ENCODE data around the gene SWAP70.

DNA sequence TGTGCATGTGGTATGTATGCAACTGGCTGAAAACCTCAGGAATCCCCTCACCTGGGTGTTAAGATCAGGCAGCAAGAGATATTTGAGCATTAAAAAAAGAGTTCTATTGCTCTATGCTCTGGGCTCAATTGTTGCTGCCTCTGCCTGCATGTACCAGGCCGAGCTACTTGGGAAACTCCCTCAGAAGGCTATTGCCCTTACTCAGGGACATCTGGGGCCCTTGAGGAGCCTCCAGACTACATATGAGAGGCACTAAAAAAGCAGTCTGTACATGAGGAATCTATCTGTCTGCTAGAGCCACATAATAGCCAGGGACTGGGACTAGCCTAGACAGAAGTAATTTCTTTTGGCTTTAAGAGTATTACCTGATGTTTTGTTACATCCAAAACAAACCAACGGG is 120.1 kb downstream of the SWAP70 start:
- TF ChIP-seq ZNF274 (IDR thresholded peaks at IDR 0.05; ENCODE audit: low read depth, low read length) (no peak), SUZ12 (IDR thresholded peaks at IDR 0.05; ENCODE audit: extremely low read depth, insufficient read depth, insufficient read length) (no peak), YY1 (IDR thresholded peaks at IDR 0.05; ENCODE audit: insufficient read depth, insufficient read length) (no peak)
